Pulmonary artery endothelial cell (primary cell): Measurements from ENCODE around the gene DGLUCY. TPM values are rescaled to one million over a fixed set of nuclear protein-coding genes. Genes with fewer than 3 reads are reported as not detected.
"Not testable (repeated sequence)": the region's sequence is repeated elsewhere in the genome, so short reads cannot be mapped to it uniquely, and the experiment has no call there.

Experiments
- DNase-seq: peaks from one replicate; pipeline ENCODE4 v3.0.0-alpha.2; 2011; ENCODE audit warnings: low read depth, low spot score
- total RNA-seq: library from RNA; depleted of rRNA; stranded (reverse); fragments of >200 nt; gene quantifications from 2 replicates; pipeline ENCODE4 v1.2.3, GENCODE V29; 2014

DGLUCY gene
- total RNA-seq, 1 donor from 2014 or later = 51.4 TPM

DNA sequence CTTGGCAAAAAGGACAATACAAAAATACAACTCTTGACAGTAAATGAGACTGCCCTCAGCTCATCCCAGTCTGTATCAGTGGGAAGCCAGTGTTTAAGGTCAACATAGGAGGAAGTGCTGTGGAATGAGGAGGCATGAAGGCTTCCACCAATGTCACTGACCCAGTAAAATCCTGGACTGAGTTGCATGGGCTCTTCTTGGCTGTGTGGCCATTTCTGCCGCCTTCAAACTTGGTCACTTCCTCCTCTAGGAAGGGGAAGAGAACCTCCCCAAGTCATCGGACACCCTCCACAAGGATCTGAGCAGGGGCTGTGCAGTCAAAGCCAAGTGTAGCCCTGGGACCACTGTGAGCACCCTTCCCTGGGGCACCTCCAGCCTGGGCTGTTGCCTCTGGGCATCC lies 118.7 kb downstream of the DGLUCY start:
- no peak for DNase-seq

DNA sequence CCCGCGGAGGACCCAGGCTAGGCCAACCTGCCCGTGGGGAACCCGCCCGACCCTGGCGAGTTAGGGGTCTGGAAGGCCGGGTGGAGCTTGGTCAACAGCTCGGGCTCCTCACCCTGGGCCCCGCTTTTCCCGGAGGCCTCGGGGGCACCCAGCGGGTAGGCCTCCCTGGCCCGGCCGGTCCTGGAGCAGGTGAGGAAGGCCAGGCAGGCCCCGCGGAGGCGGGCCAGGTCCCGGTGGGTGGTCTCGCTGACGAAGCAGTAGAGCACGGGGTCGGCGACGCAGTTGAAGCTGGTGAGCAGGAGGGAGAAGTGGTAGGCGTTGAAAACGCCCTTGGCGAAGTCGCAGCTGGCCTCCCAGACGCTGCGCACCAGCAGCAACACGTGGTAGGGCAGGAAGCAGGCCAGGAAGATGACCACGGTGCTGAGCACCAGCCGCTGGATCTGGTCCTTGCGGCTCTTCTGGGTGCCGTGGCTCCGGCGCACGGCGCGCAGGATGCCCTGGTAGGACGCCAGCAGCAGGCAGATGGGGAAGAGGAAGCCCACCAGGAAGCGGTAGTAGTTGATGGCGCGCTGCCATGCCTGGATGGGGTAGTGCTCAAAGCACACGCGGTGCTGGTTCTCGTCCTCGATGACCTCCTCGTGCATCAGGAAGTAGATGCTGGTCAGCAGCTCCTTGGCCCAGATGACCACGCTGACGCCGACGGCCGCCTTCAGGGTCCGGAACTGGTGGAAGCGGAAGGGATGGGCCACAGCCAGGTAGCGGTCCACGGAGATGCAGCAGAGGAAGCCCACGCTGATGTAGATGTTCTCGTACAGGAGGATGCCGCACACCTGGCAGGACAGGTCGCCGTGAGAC lies 120.3 kb downstream of the DGLUCY start:
- DNase-seq = no peak

DNA sequence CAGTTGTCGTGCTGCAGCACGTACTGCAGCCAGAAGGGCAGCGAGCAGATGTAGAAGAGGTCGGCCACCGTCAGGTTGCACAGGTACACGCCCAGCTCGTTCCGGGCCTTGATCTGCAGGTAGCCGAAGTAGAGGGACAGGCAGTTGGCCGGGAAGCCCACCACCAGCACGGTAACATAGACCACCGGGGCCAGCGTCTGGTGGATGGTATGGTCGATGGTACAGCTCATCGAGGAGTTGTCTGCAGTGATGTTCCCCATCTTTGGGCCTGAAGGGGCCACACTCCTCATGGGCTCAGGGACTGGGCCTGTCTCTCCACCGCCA lies 120.9 kb downstream of the DGLUCY start:
- no peak for DNase-seq

DNA sequence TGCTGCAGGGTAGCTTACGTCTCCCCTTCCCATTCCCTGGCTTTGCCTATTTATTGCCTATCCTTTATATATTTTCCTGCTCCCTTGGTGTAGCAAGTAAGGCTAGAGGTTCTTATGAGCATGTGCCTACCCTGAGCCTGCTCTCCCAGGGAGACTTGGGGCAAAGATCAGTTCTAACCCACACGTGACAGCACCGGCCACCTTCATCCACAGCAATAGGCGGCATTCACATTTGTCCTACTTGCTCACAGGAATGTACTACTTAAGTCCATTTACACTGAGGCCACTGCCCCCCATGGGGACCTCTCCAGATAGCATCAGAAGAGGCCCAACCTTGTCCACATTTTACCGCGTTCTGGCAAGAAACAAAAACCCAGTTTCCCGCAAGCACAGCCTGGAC lies 122.0 kb downstream of the DGLUCY start:
- no peak for DNase-seq

DNA sequence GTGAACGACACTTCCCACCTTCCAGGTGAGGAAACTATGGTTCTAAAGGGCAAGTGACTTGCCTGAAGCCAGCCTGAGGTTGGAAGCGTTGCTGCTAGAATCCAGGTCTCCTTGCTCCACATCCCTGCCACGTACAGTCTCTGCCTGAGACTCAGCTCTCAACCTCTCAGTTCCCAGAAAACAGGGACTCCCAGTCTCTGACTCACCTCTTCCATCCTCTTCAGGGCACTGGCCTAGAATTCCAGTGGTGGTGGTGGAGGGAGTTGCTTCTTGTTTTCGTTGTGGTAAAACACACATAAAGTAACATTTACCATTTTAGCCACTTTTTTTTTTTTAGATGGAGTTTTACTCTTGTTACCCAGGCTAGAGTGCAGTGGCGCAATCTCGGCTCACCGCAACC lies 123.3 kb downstream of the DGLUCY start:
- DNase-seq = no peak

DNA sequence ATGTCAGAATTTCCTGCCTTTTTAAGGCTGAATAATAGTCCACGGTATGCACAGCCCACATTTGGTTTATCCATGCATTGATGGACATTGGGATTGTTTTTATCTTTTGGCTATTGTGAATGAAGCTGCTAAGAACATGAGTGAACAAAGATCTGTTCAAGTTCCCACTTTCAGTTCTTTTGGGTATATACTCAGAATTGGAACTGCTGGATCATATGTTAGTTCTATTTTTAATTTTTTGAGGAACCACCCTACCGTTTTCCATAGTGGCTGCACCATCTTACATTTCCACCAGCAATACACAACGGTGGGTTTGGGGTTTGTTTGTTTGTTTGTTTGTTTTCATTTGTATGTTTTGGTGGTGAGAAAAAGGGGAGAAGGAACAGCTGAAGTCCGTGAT lies 124.2 kb downstream of the DGLUCY start:
- DNase-seq = no peak

DNA sequence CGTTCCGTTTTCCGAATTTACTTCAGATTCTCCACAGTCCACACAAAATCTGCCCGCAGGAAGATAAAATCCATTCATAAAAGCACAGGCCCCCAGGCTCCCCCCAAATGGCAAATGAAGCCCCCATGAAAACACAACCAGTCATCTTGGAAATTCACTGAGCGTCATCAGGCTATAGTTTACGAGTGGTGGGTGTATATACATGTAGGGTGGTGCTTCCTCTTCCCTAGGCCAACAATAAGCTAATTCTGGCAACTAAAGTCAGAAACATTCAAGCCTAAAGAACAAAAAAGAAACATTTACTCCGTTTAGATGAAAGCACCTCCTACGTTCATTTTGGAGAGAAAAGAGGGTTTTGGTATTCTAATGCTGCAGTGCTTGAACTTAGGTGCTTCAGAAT lies 124.8 kb downstream of the DGLUCY start:
- no peak for DNase-seq

DNA sequence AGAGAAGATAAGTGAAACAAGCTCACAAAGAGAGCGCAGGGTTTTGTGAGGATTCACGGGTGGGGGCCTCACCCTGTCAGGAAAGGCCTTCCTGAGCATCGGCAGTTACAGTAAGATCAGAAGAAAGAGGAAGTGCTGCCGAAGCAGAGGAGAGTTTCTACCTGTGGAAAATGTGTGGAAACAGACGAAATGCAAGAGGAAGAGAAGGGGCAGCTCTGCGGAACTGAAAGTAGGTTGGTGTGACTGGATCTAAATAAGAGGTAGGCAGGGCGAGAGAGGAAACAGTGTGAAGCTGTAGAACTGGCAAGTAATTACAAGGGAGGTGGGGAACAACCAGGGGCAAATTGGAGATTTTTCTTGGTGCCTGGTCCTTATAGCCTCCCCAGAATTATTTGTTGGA lies 128.0 kb downstream of the DGLUCY start:
- no peak for DNase-seq

DNA sequence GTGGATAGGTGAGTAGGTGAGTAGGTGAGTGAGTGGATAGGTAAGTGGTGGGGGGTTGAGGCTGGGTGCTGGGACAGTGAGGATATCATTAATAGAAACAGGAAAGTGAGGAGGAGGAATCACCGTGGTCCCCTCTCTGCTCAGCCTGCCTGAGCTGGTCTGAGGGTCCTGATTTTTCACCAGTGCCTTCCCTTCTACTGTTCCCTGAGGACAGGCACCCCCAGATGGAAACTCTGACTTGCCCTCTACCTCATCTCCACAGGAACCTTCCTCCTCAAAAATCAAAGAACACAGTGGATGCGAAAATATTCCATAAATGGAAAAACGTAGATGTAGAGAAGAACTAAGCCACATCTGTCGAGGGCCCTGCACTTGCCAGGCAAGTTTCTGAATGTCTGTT lies 128.8 kb downstream of the DGLUCY start:
- no peak for DNase-seq

DNA sequence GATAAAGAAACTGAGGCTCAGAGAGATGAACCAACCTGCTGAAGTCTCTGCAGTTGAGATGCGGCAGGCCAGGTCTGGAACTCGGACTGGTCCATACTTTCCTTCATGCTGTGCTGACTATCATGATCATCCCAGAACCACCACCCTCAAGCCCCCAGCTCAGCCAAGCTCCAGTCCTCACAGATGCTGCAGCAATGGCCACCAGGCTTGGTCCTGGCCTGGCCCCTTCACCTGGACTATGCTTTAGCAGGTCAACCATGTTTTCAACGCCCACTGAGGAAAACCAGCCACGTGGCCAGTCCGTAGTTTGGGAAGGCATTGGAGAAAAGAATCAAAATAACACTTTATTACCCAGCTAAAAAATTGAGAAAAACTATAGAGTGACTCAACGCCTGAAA lies 129.2 kb downstream of the DGLUCY start:
- DNase-seq = no peak

DNA sequence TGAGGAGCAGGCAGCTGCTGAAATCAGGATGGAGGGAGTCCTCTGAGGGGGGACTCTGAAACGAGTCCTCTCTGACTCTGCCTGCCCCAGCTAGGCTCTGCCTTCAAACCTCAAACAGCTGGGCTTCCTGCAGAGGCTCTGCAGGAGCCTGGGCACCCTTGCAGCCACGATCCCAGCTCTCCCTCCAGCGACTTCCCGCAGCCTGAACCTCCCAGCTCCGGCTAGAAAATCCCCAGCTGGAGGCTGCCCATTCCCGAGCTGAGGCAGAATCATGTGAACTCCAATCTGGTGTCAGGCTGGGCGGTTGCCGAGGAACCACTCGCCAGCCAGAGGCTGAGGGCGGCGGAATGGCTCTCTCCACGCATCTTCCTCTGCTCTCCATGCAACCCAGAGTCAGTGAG lies 130.6 kb downstream of the DGLUCY start, which contains the start of gene GPR68:
GPR68 (minus strand) TSS at position 204 of the 401 bp plus-strand sequence. CDS start 9,654 bp downstream, outside the sequence.
- no peak for DNase-seq

DNA sequence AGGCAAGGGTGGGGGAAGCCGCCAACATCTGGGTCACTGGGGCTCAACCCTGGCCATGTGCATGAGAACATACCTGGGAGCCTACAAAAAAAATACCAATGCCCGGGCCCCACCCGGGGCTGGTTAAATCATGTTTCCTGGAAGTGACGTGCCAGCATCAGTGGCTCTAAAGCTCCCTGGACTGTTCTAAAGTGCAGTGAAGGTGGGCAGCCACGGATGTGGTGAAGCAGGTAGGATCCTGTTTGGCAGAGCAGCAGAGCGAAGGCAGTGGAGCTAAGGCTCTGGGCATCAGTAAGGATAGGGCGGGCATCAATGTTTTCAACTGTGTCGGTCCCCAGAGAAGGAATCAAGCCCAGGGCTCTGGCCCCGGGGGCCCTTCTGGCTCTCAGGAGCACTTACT lies 131.2 kb downstream of the DGLUCY start:
- DNase-seq = no peak

DNA sequence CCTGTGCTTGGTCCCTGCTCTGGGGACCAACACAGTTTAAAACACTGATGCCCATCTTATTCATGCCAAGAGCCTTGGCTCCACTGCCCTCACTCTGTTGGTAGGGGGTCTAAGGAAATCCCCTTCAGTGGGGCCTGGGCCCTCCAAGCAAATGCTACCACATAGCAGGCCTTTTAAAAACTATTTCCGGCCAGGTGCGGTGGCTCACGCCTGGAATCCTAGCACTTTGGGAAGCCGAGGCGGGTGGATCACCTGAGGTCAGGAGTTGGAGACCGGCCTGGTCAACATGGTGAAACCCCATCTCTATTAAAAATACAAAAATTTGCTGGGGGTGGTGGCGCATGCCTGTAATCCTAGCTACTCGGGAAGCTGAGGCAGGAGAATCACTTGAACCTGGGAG lies 131.7 kb downstream of the DGLUCY start:
- DNase-seq = not testable (repeated sequence)

DNA sequence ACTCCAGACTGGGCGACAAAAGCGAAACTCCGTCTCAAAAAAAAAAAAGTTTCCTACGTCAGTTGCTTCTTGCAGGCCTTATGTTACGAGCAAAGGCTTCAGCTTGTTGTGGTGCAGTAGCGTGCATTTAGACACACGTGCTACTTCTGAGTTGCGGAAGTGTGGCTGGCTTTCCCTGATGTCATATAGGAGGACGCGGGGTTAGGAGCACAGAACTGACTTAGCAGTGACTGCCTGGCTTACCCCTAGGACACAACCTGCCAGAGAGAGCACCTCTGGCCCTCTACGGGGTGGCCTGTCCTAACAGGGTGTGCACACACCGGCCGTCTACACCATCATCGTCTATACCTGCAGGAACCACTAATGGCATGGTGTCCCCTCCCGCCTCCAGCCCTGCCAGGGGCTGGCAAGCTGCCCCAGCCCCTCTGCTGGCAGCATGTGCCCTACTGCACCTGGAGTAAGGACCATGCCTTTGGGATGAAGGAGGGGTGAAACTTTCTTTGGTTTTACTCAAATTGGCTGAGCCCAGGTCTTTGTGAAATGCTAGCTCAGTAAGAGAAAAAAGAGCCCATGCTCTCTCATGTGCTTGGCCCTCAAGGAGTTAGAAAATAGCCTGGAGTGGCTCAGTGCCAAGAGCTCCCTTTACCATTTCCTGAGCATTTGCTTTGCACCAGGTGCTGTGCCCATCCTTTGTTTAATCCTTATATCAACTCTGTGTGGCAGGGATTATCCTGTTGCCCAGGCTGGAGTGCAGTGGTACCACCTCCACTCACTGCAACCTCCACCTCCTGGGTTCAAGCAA lies 132.4 kb downstream of the DGLUCY start:
- DNase-seq = no peak

DNA sequence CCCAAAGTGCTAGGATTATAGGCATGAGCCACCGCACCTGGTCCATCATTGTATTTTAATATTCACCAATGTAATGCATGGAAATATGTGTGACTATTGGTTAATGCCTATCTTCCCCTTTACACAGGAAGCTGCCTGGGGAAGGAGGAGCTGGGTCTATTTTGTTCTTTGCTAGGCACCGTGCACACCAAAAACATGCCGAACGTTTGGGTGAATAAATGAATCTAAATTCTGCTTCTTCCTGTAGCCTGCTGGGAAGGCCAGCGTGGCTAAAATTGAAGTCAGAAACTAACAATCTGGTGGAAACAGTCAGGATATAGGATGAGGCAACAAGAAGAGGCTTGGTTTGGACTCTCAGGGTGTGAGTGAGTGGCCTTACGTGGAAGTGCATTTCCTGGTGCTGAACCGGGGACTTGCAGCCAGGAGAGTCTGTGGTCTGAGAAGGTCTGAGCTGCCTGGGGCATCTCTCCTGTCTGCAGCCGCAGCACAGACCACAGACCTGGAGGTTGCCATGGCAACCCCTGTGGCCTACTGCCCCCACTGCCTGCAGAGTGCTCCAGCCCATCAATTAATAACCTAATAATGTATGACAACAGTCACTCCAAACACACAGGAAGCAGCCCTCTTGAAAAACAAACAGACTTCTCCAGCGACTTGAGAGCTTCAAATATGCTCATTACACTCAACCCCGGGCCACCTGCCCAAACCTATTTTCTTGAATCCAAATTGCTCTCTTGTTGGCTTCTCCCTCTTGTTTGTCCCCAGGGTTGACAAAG lies 136.2 kb downstream of the DGLUCY start:
- DNase-seq = no peak

DNA sequence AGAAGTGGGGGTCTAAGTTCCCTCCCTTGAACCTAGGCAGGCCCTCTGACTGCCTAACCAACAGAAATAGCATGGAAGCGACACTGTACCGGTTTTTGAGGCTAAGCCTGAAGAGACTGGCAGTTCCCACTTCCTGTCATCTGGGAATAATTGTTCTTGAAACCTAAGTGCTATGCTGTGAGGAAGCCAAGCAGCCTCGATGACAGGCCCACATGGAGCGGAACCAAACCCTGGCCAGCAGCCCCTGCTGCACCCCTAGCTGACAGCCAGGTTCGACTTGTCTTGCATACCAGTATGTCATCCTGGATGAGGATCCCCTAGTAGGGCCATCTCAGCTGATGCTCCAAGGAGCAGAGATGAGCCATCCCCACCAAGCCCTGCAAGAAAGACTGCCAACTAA lies 137.0 kb downstream of the DGLUCY start:
- DNase-seq = no peak

DNA sequence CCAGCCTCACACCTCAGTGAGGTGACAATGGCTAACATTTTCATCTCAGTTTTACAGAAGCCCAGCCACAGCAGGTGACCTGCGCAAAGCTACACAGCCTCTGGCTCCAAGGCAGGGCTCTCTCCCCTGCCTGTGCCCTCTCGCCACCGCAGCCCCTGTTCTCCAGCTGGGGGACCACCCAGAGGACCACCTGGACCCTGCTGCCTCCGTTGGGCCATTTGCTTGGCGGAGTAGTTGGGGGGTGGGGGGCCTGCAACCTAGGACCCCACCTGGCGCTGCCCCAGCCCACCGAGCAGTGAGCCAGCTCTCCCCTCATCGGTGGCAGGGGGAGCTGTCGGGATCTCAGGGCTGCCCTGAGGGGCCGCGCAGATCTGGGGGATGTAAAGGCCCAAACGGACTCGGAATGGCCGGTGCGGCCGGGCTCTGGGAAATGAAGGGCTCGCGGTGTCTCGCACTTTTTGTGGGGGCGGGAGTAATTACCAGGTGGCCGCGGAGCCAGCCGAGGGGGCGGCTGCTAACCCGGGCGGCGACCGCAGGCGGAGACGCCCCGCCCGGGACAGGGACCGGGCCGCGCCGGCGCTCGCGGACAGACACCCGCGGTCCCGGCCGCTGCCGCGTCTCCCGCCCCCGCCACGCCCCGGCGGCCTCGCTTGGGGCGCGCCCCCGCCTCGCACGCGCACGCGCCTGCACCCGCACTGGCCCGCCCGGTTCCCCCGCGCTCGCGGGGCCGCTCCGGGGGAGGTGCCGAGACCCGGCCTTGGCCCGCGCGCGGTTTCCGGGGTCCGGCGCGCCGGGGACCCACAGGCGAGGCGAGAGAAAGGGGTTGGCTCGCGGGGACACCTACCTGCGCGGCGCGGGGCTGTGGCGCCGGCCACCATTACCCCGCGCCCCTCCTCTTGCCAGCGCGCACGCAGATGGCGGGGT lies 139.3 kb downstream of the DGLUCY start:
- DNase-seq = no peak

DNA sequence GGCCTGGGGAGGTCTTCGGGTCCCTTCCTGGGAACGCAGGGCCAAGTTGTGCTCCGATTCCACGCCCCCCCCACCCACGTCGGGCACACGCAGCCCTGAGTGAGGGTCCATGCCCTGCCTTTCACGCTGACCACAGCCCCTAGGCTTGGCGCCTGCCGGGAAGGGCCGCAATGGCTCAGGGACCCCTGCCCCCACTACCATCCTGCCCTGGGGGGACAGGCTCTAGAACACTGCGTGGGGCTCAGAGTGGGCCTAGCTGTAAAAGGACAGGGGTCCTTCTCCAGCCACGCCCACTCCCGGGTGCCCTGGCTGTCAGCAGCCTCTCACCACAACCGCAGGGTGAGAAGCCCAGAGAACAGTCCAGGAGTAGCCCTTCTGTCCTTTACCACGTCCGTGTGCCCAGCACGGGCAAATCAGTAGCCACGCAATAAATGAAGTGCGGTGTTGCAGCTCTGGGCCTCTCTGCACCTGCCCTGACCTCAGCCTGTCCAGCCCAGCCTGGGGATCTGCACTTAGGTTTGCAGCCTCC lies 140.0 kb downstream of the DGLUCY start:
- DNase-seq = no peak

DNA sequence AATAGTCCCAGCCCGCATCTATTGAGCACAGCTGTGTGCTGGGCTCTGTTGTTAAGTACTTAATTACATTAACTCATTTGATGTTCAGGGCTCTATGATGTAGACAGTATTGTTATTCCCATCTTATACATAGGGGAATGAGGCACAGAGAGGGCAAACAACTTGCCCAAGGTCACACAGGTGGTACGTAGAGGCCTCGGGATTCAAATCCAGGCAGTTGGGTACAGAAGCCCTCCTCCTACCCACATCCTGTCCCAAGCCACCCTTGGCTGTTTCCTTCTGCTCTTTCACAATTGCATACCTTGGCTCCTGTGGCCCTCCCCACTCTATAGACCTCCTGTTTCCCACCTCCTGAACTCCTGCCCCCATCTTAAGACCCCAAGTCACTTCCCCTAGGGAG lies 140.6 kb downstream of the DGLUCY start:
- no peak for DNase-seq

DNA sequence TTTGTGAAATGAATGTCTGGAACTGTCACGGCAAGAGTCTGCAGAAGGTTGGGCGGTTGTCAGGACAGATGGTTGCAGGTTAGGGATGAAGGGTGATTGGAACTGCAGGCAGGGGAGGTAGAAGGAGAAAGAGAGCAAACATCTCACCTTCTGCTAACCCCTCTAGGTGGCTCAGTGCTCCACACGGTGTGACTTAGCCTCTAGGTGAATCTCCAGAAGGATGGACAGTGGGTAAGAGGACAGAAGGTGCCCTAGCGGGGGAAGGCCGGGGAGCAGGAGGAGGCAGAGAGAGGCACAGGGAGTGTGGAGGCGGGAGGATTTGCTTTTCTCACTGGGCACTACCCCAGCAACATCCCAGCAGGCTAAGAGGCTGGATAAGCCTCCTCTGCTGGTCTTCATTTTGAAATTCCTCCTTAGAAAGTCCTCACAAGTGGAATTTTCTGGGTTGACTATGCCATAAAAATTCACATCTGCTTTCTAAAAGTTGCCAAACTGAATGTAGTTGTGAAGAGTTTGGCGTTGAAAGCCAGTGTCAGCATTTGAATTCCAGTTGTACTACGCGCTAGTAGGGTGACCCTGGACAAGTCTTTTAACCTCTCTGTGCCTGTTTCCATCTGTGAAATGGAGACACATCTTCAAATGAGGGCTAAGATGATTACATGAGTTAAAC lies 141.3 kb downstream of the DGLUCY start:
- DNase-seq = no peak
